Tongue (tissue), 2 donors: ENCODE measurements around the gene ARMH1. TPM values are rescaled to one million over a fixed set of nuclear protein-coding genes. Genes with fewer than 3 reads are reported as not detected.
A peak's percentile ranks its signal among the peaks of the same experiment; 100 is the strongest.
"Not testable (repeated sequence)": the region's sequence is repeated elsewhere in the genome, so short reads cannot be mapped to it uniquely, and the experiment has no call there.

Source experiments
- DNase-seq: peaks from one replicate; pipeline ENCODE4 v3.0.0-alpha.2; 2015
- total RNA-seq: library from RNA; depleted of rRNA; stranded (reverse); fragments of >200 nt; gene quantifications from one replicate; pipeline ENCODE4 v1.2.3, GENCODE V29; 2014

ARMH1 gene
- total RNA-seq, 1 donor from 2014 or later = 1.6 TPM

- DNase-seq = no peak
These were observed 21.2 kb downstream of the ARMH1 start for GRCh38 chr1:44695671-44696070.

GRCh38 chr1:44696101-44696500 is 21.6 kb downstream of the ARMH1 start:
- DNase-seq = no peak

DNA sequence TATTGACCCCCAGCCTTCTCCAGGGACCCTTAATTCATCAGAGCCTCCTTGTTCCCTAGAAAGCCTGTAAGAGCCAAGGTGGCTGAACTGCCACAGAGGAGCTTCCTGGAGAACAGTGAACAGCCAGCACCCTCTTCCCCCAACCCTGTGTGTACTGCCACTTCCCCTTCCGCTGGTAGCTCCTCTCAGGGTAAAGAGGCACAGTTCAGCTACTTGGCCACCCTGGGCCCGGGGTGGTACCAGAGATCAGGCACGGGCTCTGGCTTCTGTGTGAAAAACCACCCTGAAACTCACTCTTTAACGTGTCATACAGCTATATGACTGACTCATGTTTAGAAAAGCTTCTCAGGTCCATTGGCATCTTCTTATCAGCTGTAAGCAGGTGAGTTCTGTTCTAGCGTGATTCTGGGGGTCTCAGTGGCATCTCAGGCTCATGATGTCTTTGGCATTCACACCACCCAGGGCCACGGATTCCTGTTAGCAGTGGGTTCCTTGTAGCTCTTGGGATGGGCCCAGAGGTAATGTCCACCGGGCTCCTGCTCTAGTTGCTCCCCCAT is 22.4 kb downstream of the ARMH1 start:
- DNase-seq = no peak

GRCh38 chr1:44698138-44698537 is 23.6 kb downstream of the ARMH1 start:
- no peak for DNase-seq

DNA sequence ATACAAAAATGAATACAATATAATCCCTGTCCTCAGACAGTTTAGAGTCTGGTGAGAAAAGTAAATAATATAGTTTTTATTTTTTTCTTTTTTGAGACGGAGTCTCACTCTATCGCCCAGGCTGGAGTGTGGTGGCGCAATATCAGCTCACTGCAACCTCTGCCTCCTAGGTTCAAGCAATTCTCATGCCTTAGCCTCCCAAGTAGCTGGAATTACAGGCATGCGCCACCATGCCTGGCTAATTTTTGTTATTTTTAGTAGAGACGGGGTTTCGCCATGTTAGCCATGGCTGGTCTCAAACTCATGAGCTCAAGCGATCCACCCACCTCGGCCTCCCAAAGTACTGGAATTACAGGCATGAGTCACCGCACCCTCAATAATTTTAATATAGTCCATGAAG is 24.9 kb downstream of the ARMH1 start:
- not testable (repeated sequence) for DNase-seq

- peak; percentile 30 for DNase-seq
These were observed 26.1 kb downstream of the ARMH1 start for GRCh38 chr1:44700573-44700972.

- peak; percentile 7 for DNase-seq
These were observed 26.6 kb downstream of the ARMH1 start for GRCh38 chr1:44701141-44701573.

- no peak for DNase-seq
These were observed 31.0 kb downstream of the ARMH1 start for GRCh38 chr1:44705470-44705869.

- DNase-seq = no peak
These were observed 31.4 kb downstream of the ARMH1 start for GRCh38 chr1:44705938-44706337.

DNA sequence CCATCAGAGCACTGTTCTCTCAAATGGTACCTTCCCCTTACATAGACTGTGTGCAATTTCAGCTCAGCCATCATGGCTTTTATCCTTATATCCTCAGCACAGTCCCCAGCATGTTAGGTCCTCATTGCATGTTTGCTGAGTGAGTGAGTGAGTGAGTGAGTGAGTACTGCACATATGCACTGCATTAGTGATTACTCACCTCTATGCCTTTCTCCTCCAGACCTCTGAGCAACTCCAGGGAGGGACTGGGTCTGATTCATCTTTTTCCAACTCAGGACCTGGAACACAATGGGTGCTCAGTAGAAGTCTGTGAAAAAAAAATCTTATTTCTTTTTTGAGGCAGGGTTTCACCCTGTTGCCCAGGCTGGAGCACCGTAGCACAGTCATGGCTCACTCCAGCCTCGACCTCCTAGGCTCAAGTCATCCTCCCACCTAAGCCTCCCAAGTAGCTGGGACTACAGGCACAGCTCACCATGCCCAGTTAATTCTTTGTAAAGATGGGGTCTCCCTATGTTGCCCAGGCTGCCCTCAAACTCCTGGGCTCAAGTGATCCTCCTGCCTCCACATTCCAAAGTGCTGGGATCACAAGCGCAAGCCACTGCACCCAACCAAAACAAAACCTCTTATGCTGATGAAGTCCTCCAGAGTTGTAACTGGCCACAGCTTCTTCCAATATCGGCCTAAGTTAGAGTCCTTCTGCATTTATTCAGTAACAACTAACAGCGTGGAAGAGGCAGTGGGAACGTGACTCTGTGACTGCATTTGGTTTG is 32.8 kb downstream of the ARMH1 start:
- DNase-seq = no peak

- peak; percentile 59 for DNase-seq
These were observed 33.7 kb downstream of the ARMH1 start for GRCh38 chr1:44707959-44708831.

GRCh38 chr1:44713321-44713781 is 38.8 kb downstream of the ARMH1 start:
- DNase-seq = no peak

- no peak for DNase-seq
These were observed 40.0 kb downstream of the ARMH1 start for GRCh38 chr1:44714532-44714931.

DNA sequence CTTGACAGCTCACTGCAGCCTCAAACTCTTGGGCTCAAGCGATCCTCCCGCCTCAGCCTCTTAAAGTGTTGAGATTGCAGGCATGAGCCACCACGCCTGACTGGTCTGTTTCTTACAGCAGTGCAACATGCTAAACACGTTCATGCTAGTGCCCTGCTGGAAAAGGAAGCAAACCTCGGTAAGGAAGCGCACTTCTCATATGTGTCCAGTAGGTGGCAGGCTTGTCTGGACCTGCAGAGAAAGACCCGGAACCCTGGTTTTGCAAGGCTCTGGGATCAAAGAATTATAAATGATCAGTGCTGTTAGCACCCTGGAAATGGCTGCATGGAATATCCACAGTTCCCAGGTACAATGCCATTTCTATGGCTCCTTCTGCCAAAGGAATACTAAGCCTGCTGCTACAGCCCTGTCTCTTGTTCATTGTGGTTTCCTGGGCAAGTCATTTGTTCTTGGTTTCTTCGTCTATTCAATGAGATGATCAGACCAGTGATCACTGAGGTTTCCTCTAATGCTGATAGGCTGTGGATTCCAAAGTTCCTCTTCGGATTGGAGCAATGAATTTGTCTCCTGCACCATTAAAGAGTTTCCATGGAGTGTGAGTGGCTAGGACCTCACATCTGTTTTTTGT is 40.5 kb downstream of the ARMH1 start:
- DNase-seq = peak; percentile 84

- DNase-seq = no peak
These were observed 42.6 kb downstream of the ARMH1 start for GRCh38 chr1:44717156-44717555.

- DNase-seq = no peak
These were observed 43.1 kb downstream of the ARMH1 start for GRCh38 chr1:44717653-44718052.

- no peak for DNase-seq
These were observed 43.6 kb downstream of the ARMH1 start for GRCh38 chr1:44718091-44718490.

DNA sequence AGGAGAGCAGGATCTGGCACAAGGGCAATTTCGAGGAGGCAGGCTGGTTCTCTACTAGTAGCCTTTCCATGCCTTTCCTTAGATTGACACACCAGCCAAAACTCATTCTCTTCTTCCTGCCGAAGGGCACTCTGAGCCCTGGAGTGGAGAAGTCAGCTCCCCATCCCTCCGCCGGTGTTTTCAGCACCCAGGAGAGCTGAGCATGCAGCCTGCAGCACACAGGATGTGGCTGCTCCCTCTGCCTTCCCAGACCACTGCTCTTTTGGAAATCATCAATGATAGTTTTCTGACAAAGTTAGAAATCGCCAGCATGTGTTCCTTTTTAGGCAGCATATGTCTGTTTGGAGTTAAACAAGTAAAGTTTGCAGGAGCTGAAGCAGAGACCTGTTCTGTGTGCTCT is 44.8 kb downstream of the ARMH1 start:
- no peak for DNase-seq

- no peak for DNase-seq
These were observed 45.8 kb downstream of the ARMH1 start for GRCh38 chr1:44720281-44720680.

- peak; percentile 59 for DNase-seq
These were observed 47.2 kb downstream of the ARMH1 start for GRCh38 chr1:44721485-44722361.

DNA sequence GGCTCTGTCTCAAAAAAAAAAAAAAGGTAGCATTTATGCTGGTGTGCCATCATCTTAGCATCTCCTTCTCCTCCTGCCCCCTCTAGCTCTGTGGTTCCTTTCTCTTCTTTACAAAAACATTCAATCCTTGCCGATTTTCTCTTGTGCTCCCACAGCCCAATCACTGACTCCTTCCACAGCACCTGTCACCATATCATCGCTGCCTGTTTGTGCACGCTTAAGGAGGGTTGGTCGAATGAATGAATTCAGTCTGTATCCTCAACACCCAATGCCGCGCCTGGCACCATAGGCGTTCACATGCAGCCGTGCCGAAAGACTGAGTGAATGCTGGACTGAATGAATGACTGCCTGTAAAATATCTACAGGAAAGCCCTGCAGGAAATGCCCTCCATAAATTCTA is 48.5 kb downstream of the ARMH1 start:
- no peak for DNase-seq
